Hepatocyte (in vitro differentiated cells): ENCODE results near the gene ANO2. TPM values are rescaled to one million over a fixed set of nuclear protein-coding genes. Genes with fewer than 3 reads are reported as not detected.

Experiments used
- DNase-seq: peaks from one replicate; pipeline ENCODE4 v3.0.0-alpha.2; 2016; ENCODE audit warnings: low spot score
- H2AFZ ChIP-seq: fragments of 200-600 bp; sonication (generic); 2 replicates; pipeline ENCODE4 v1.6.0; 2016; ENCODE audit warnings: antibody characterized with exemption, mild to moderate bottlenecking
- H3K27ac ChIP-seq: fragments of 200-600 bp; sonication (generic); 2 replicates; pipeline ENCODE4 v1.5.1; 2016; ENCODE audit warnings: mild to moderate bottlenecking
- H3K27me3 ChIP-seq: fragments of 200-600 bp; sonication (generic); 2 replicates; pipeline ENCODE4 v1.6.1; 2016
- H3K36me3 ChIP-seq: fragments of 200-600 bp; sonication (generic); replicated peaks from 2 replicates; pipeline ENCODE4 v1.5.1; 2016; ENCODE audit warnings: low read depth; ENCODE audit not compliant: insufficient read depth
- H3K4me1 ChIP-seq: fragments of 200-600 bp; sonication (generic); 2 replicates; pipeline ENCODE4 v1.5.1; 2016; ENCODE audit warnings: mild to moderate bottlenecking, moderate library complexity; ENCODE audit not compliant: insufficient read depth
- H3K4me2 ChIP-seq: fragments of 200-600 bp; sonication (generic); 2 replicates; pipeline ENCODE4 v1.6.0; 2016
- H3K4me3 ChIP-seq: fragments of 200-600 bp; sonication (generic); 2 replicates; pipeline ENCODE4 v1.5.1; 2016; ENCODE audit warnings: mild to moderate bottlenecking
- H3K79me2 ChIP-seq: fragments of 200-600 bp; sonication (generic); 2 replicates; pipeline ENCODE4 v1.6.0; 2017; ENCODE audit warnings: mild to moderate bottlenecking
- H3K9me2 ChIP-seq: fragments of 200-600 bp; sonication (generic); replicated peaks from 2 replicates; pipeline ENCODE4 v1.6.0; 2017; ENCODE audit warnings: mild to moderate bottlenecking; ENCODE audit not compliant: insufficient read depth
- H3K9me3 ChIP-seq: fragments of 200-600 bp; sonication (generic); 2 replicates; pipeline ENCODE4 v1.5.1; 2016; ENCODE audit warnings: low read depth, mild to moderate bottlenecking
- H4K20me1 ChIP-seq: fragments of 200-600 bp; sonication (generic); 2 replicates; pipeline ENCODE4 v1.6.0; 2016; ENCODE audit warnings: mild to moderate bottlenecking; ENCODE audit not compliant: insufficient read depth, poor library complexity, severe bottlenecking
- EZH2 ChIP-seq: fragments of 200-600 bp; sonication (generic); IDR thresholded peaks from 2 replicates; pipeline ENCODE4 v1.6.1; 2016; ENCODE audit warnings: antibody characterized with exemption, mild to moderate bottlenecking, borderline replicate concordance
- EZH2phosphoT487 ChIP-seq: fragments of 200-600 bp; sonication (generic); IDR thresholded peaks from one replicate; pipeline ENCODE4 v1.6.1; 2018; ENCODE audit warnings: antibody characterized with exemption, mild to moderate bottlenecking, low read depth, moderate library complexity; ENCODE audit not compliant: unreplicated experiment, severe bottlenecking
- WGBS: methylation state at CpG from one replicate; pipeline ENCODE4 v1.1.6; 2016; ENCODE audit warnings: low lambda C conversion rate; ENCODE audit errors: missing lambda C conversion rate; 5-methylcytosine and 5-hydroxymethylcytosine counted together
- polyA plus RNA-seq: library from polyadenylated mRNA; unstranded; fragments of >200 nt; fragmentation: Nextera tagmentation; extraction: Ambion mirVana; gene quantifications from 2 replicates; pipeline ENCODE4 v1.2.1, GENCODE V29; 2016
- total RNA-seq: library from RNA; depleted of rRNA; stranded (reverse); fragments of >200 nt; gene quantifications from 2 replicates; pipeline ENCODE4 v1.2.3, GENCODE V29; 2014
- TF ChIP-seq, protein P1 (sequence below): fragments of 200-600 bp; sonication (generic); IDR thresholded peaks from 2 replicates; pipeline ENCODE4 v1.5.1; 2016; ENCODE audit warnings: antibody characterized with exemption, mild to moderate bottlenecking; ENCODE audit not compliant: poor library complexity

Gene ANO2
- total and polyA plus RNA-seq, 2 experiments from 2014 or later, result 1.0 to 1.9 TPM

GRCh38 chr12:5694759-5695409, 250.2 kb downstream of the ANO2 start:
- peak overlapping the region; percentile 32 for H3K27ac ChIP-seq
- no peak overlapping the region for H3K4me2 ChIP-seq
- H3K4me1 ChIP-seq, result no peaks in the 10 kb centered on the region
- no peak overlapping the region for H2AFZ ChIP-seq
- TF ChIP-seq EZH2 (no peak), EZH2phosphoT487 (no peak)
- TF ChIP-seq, protein P1, sequence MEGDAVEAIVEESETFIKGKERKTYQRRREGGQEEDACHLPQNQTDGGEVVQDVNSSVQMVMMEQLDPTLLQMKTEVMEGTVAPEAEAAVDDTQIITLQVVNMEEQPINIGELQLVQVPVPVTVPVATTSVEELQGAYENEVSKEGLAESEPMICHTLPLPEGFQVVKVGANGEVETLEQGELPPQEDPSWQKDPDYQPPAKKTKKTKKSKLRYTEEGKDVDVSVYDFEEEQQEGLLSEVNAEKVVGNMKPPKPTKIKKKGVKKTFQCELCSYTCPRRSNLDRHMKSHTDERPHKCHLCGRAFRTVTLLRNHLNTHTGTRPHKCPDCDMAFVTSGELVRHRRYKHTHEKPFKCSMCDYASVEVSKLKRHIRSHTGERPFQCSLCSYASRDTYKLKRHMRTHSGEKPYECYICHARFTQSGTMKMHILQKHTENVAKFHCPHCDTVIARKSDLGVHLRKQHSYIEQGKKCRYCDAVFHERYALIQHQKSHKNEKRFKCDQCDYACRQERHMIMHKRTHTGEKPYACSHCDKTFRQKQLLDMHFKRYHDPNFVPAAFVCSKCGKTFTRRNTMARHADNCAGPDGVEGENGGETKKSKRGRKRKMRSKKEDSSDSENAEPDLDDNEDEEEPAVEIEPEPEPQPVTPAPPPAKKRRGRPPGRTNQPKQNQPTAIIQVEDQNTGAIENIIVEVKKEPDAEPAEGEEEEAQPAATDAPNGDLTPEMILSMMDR, result no peak
- H3K4me3 ChIP-seq, result no peak overlapping the region
- H3K9me3 ChIP-seq, result no peaks in the 10 kb centered on the region
- no peaks in the 10 kb centered on the region for H3K27me3 ChIP-seq
- H3K79me2 ChIP-seq, result no peaks in the 10 kb centered on the region
- H3K9me2 ChIP-seq, result no peaks in the 10 kb centered on the region
- peak; percentile 23 for DNase-seq
- no peaks in the 10 kb centered on the region for H3K36me3 ChIP-seq
- H4K20me1 ChIP-seq, result no peaks in the 10 kb centered on the region
- 57% methylated on average over 6 of the region's 6 CpGs for WGBS

DNA sequence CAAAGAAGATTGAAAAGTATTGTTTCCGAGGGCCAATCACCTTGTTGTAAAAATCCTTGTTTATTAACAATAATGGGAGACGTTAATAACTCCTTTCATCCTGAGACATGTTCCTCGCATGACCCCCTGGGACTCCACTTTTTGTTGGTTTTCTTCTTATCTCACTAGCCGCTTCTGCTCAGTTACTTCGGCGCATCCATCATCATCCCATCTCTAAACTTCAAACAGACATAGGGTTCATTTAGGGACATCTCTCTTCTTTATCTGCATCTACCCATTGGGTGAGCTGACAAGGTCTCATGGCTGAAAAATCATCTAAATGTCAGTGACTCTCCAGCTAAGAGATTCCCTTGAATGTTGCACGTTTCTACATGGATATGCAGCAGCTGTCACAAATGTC, 252.2 kb downstream of the ANO2 start:
- TF ChIP-seq EZH2phosphoT487, result no peak
- TF ChIP-seq EZH2, result no peak
- TF ChIP-seq, protein P1, result no peak

GRCh38 chr12:5691943-5692342, 253.1 kb downstream of the ANO2 start:
- Histone ChIP-seq H3K79me2 (no peaks in the 10 kb centered on the region), H3K4me1 (no peaks in the 10 kb centered on the region), H4K20me1 (no peaks in the 10 kb centered on the region), H3K4me2 (no peak overlapping the region), H3K27ac (no peak overlapping the region), H3K9me2 (no peaks in the 10 kb centered on the region), H3K4me3 (no peak overlapping the region), H3K9me3 (no peaks in the 10 kb centered on the region), H3K27me3 (no peaks in the 10 kb centered on the region), H2AFZ (no peak overlapping the region), H3K36me3 (no peaks in the 10 kb centered on the region)
- TF ChIP-seq, protein P1, result no peak
- TF ChIP-seq EZH2phosphoT487 (no peak), EZH2 (no peak)
- 61% methylated on average over 6 of the region's 6 CpGs for WGBS
- peak; percentile 31 for DNase-seq

More for the DNA sequence above, 252.2 kb downstream of the ANO2 start:
- Histone ChIP-seq H3K9me2 (no peaks in the 10 kb centered on the region), H3K4me1 (no peaks in the 10 kb centered on the region), H3K36me3 (no peaks in the 10 kb centered on the region), H4K20me1 (no peaks in the 10 kb centered on the region), H3K27me3 (no peaks in the 10 kb centered on the region), H3K9me3 (no peaks in the 10 kb centered on the region), H3K4me3 (no peak overlapping the region), H3K27ac (no peak overlapping the region), H3K79me2 (no peaks in the 10 kb centered on the region), H3K4me2 (no peak overlapping the region), H2AFZ (no peak overlapping the region)
- no peak for DNase-seq
- WGBS, result 87% methylated on average over 7 of the region's 7 CpGs

GRCh38 chr12:5690240-5690639, 254.8 kb downstream of the ANO2 start:
- H3K27ac ChIP-seq, result no peak overlapping the region
- no peak for DNase-seq
- H3K79me2 ChIP-seq, result no peaks in the 10 kb centered on the region
- no peak overlapping the region for H3K4me2 ChIP-seq
- no peaks in the 10 kb centered on the region for H3K27me3 ChIP-seq
- TF ChIP-seq, protein P1, result no peak
- TF ChIP-seq EZH2 (no peak), EZH2phosphoT487 (no peak)
- WGBS, result 83% methylated on average over 1 of the region's 1 CpG
- H3K9me3 ChIP-seq, result no peaks in the 10 kb centered on the region
- H3K36me3 ChIP-seq, result no peaks in the 10 kb centered on the region
- no peaks in the 10 kb centered on the region for H3K9me2 ChIP-seq
- no peak overlapping the region for H3K4me3 ChIP-seq
- no peak overlapping the region for H2AFZ ChIP-seq
- H4K20me1 ChIP-seq, result no peaks in the 10 kb centered on the region
- no peaks in the 10 kb centered on the region for H3K4me1 ChIP-seq
